HFF-Myc (cell line): ENCODE measurements around the gene NDUFS2.

ENCODE experiments used
- DNase-seq: peaks from one replicate; pipeline ENCODE4 v3.0.0-alpha.2; 2011; ENCODE audit warnings: low read depth; ENCODE audit errors: extremely low read depth
- H3K4me3 ChIP-seq: replicated peaks from 2 replicates; pipeline ENCODE4 v1.5.1; 2011; ENCODE audit warnings: low read depth, mild to moderate bottlenecking, control low read depth, low read length
- TF ChIP-seq, protein P1 (sequence below): IDR thresholded peaks from 2 replicates; pipeline ENCODE4 v1.5.1; 2012; ENCODE audit warnings: mild to moderate bottlenecking, low read depth, low read length, control low read depth; ENCODE audit errors: missing control alignments

Gene NDUFS2

GRCh38 chr1:161199506-161200139 lies 2.5 kb upstream of the NDUFS2 start:
- H3K4me3 ChIP-seq: no peak overlapping the region
- no peak for DNase-seq
- TF ChIP-seq, protein P1, sequence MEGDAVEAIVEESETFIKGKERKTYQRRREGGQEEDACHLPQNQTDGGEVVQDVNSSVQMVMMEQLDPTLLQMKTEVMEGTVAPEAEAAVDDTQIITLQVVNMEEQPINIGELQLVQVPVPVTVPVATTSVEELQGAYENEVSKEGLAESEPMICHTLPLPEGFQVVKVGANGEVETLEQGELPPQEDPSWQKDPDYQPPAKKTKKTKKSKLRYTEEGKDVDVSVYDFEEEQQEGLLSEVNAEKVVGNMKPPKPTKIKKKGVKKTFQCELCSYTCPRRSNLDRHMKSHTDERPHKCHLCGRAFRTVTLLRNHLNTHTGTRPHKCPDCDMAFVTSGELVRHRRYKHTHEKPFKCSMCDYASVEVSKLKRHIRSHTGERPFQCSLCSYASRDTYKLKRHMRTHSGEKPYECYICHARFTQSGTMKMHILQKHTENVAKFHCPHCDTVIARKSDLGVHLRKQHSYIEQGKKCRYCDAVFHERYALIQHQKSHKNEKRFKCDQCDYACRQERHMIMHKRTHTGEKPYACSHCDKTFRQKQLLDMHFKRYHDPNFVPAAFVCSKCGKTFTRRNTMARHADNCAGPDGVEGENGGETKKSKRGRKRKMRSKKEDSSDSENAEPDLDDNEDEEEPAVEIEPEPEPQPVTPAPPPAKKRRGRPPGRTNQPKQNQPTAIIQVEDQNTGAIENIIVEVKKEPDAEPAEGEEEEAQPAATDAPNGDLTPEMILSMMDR: no peak

GRCh38 chr1:161200421-161200991 lies 1.7 kb upstream of the NDUFS2 start:
- TF ChIP-seq, protein P1: no peak
- no peak overlapping the region for H3K4me3 ChIP-seq
- no peak for DNase-seq

- peak; percentile 52 for DNase-seq
- TF ChIP-seq, protein P1: no peak
- H3K4me3 ChIP-seq: peak overlapping the region; percentile 85
These were observed 953 bp upstream of the NDUFS2 start for GRCh38 chr1:161200992-161201835.

GRCh38 chr1:161206411-161207140 lies 4.4 kb downstream of the NDUFS2 start:
- no peak overlapping the region for H3K4me3 ChIP-seq
- TF ChIP-seq, protein P1: no peak
- DNase-seq: no peak

DNA sequence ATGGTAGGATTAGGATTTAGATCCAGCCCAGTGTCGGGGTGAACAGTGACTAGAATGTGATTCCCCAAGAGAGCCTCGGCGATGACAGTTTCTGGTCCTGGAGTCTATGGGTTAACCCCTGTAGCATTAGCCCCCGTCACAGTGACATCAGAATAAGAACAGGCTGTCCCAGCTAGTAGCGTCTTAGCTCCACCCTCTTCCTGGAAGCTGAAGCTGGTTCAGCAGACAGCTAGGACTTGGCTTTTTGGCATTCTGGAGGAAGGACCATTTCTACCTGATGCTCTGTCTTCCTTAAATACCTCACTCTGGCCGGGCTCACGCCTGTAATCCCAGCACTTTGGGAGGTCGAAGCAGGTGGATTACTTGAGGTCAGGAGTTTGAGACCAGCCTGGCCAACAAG lies 5.0 kb downstream of the NDUFS2 start:
- no peak for DNase-seq
- TF ChIP-seq, protein P1: no peak
- no peak overlapping the region for H3K4me3 ChIP-seq

DNA sequence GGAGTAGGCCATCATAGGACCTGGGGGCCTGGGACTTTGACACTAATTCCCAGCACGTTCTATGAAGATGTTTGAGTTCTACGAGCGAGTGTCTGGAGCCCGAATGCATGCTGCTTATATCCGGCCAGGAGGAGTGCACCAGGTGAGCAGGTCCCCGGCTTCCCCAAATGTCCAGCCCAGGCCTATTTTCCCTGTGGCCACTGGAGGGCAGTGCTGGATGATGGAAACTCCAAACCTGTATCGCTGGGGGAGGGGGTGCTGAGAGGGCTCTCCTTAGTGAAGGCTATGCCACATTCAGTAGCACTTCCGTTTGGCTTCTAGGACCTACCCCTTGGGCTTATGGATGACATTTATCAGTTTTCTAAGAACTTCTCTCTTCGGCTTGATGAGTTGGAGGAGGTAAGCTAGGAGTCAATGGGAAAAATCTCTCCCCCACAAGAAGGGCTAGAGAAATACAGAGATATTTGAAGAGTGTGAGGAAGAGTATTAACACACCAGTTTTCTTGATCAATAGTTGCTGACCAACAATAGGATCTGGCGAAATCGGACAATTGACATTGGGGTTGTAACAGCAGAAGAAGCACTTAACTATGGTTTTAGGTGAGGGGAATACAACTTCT lies 7.7 kb downstream of the NDUFS2 start:
- no peak overlapping the region for H3K4me3 ChIP-seq
- TF ChIP-seq, protein P1: peak; percentile 94
- no peak for DNase-seq
